RWPE2 (cell line): ENCODE results near the gene DHX29.

Source experiments
- ATAC-seq: fragments of 200-7000 bp; cut with Tn5 transposase; 3 replicates; pipeline ENCODE4 v1.9.1; 2021; ENCODE audit warnings: low read depth
- DNase-seq: peaks from one replicate; pipeline ENCODE4 v3.0.0-alpha.2; 2020; ENCODE audit warnings: low spot score
- H3K27ac ChIP-seq: fragments of 450-650 bp; 2 replicates; pipeline ENCODE4 v1.5.1; 2017; ENCODE audit warnings: mild to moderate bottlenecking; ENCODE audit not compliant: poor library complexity, severe bottlenecking
- H3K27me3 ChIP-seq: fragments of 250-450 bp; sonication (Bioruptor Pico); 2 replicates; pipeline ENCODE4 v1.5.1; 2021; ENCODE audit warnings: mild to moderate bottlenecking, moderate library complexity; ENCODE audit not compliant: insufficient read depth, poor library complexity, severe bottlenecking
- H3K36me3 ChIP-seq: fragments of 250-450 bp; sonication (Bioruptor Pico); 2 replicates; pipeline ENCODE4 v1.5.1; 2020; ENCODE audit warnings: low read depth, mild to moderate bottlenecking, moderate library complexity
- H3K4me1 ChIP-seq: fragments of 250-450 bp; sonication (Bioruptor Pico); 2 replicates; pipeline ENCODE4 v1.5.1; 2021; ENCODE audit warnings: mild to moderate bottlenecking, moderate library complexity; ENCODE audit not compliant: insufficient read depth, poor library complexity, severe bottlenecking
- H3K4me3 ChIP-seq: fragments of 250-450 bp; sonication (Bioruptor Pico); 2 replicates; pipeline ENCODE4 v1.5.1; 2021; ENCODE audit warnings: mild to moderate bottlenecking, moderate library complexity; ENCODE audit not compliant: severe bottlenecking
- H3K9me3 ChIP-seq: fragments of 250-450 bp; sonication (Bioruptor Pico); 2 replicates; pipeline ENCODE4 v1.5.1; 2021; ENCODE audit warnings: mild to moderate bottlenecking, moderate library complexity; ENCODE audit not compliant: severe bottlenecking
- TF ChIP-seq, protein P1 (sequence below): fragments of 450-650 bp; IDR thresholded peaks from one replicate; pipeline ENCODE4 v1.5.1; 2017; ENCODE audit warnings: mild to moderate bottlenecking, moderate library complexity; ENCODE audit not compliant: poor library complexity, severe bottlenecking

DHX29 gene

DNA sequence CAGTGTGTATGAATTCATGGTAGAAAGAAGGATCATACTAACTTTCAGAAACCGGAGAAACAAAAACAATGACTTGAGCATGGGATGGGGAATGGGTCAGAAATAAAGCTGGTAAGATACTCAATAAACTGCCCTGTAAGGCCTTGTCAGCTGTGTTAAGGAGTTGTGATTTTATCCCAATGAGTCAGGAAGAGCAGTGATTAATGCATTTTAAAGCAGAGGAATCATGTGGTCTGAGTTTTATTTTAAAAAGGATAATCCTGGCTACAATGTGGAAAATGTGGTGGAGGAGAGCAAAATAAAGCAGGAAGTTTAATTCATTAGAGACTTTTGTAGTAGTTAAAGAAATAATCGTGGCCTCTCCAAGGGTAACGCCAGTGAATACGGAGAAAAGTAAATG lies 28.7 kb downstream of the DHX29 start:
- peaks cover 91% of the 10 kb centered on the region for H3K36me3 ChIP-seq

DNA sequence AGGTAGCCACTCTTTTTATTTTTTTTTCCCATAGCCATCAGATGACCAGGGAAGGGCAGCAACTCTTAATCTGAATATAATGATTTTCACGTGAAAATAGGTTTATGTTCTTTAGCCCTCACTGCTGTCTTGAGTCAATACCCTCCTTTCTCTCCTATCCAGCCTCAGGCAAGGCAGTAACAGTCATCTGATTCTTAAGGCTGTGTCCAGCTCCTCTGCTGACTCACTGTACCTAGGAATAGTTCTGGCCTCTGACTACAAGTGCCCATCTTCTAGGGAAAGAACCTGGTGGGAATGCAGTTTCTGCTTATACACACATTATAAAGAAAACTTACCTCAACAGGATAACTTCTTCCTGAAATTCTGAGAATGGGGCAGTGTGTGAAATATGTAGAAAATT lies 30.7 kb downstream of the DHX29 start:
- DNase-seq, result no peak
- peak; percentile 61; the same call in 2 of the 3 replicates for ATAC-seq
- Histone ChIP-seq H3K4me1 (no peaks in the 10 kb centered on the region), H3K27me3 (no peaks in the 10 kb centered on the region), H3K36me3 (peaks cover 90% of the 10 kb centered on the region), H3K27ac (no peak overlapping the region), H3K9me3 (no peaks in the 10 kb centered on the region), H3K4me3 (no peak overlapping the region)
- TF ChIP-seq, protein P1, sequence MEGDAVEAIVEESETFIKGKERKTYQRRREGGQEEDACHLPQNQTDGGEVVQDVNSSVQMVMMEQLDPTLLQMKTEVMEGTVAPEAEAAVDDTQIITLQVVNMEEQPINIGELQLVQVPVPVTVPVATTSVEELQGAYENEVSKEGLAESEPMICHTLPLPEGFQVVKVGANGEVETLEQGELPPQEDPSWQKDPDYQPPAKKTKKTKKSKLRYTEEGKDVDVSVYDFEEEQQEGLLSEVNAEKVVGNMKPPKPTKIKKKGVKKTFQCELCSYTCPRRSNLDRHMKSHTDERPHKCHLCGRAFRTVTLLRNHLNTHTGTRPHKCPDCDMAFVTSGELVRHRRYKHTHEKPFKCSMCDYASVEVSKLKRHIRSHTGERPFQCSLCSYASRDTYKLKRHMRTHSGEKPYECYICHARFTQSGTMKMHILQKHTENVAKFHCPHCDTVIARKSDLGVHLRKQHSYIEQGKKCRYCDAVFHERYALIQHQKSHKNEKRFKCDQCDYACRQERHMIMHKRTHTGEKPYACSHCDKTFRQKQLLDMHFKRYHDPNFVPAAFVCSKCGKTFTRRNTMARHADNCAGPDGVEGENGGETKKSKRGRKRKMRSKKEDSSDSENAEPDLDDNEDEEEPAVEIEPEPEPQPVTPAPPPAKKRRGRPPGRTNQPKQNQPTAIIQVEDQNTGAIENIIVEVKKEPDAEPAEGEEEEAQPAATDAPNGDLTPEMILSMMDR, result no peak

More for the DNA sequence above, 28.7 kb downstream of the DHX29 start:
- no peaks in the 10 kb centered on the region for H3K4me1 ChIP-seq
- no peaks in the 10 kb centered on the region for H3K9me3 ChIP-seq
- TF ChIP-seq, protein P1, result no peak
- H3K27me3 ChIP-seq, result no peaks in the 10 kb centered on the region
- no peak for DNase-seq
- no peak for ATAC-seq
- H3K27ac ChIP-seq, result no peak overlapping the region
- H3K4me3 ChIP-seq, result no peak overlapping the region

DNA sequence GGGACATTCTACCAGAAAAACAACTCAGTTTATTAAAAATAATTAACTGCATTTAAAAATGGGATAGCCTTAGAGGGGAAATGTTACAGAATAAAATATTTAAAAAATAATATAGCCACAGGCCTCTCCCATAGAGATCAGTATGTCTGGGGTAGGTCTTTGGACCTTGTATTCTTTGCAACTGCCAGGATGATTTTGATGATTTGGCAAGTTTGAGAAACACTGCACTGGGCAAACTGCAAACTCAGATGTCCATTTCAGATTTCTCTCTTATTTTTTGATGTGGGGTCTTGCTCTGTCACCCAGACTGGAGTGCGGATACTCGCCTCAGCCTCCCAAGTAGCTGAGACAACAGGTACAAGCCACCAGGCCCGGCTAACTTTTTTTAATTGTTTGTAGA lies 49.2 kb downstream of the DHX29 start:
- Histone ChIP-seq H3K27me3 (no peaks in the 10 kb centered on the region), H3K9me3 (no peaks in the 10 kb centered on the region), H3K4me1 (no peaks in the 10 kb centered on the region), H3K27ac (no peak overlapping the region), H3K4me3 (no peak overlapping the region), H3K36me3 (peaks cover 74% of the 10 kb centered on the region)
- no peak for ATAC-seq
- TF ChIP-seq, protein P1, result no peak
- no peak for DNase-seq

DNA sequence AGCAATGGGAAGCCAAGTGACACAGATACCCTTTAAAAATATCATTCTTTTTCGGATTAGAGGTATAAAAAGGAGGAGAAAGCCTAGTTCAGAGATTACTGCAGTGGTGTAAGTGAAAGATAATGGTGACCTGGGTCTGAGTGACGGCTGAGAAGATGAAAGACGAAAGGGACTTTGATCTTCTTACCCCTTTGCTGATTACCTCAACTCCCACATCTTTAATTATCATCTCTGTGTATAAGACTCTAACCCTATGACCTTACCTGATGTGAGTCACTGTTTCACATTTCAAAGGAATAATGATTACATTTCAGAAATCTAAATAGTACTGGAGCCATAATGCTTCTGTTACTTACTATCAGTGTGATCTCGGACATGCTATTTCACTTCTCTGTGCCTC lies 52.7 kb downstream of the DHX29 start:
- peaks cover 42% of the 10 kb centered on the region for H3K36me3 ChIP-seq
- H3K4me1 ChIP-seq, result no peaks in the 10 kb centered on the region
- H3K27me3 ChIP-seq, result no peaks in the 10 kb centered on the region
- ATAC-seq (no peak), DNase-seq (no peak)
- TF ChIP-seq, protein P1, result no peak
- H3K4me3 ChIP-seq, result no peak overlapping the region
- H3K9me3 ChIP-seq, result no peaks in the 10 kb centered on the region
- H3K27ac ChIP-seq, result no peak overlapping the region

DNA sequence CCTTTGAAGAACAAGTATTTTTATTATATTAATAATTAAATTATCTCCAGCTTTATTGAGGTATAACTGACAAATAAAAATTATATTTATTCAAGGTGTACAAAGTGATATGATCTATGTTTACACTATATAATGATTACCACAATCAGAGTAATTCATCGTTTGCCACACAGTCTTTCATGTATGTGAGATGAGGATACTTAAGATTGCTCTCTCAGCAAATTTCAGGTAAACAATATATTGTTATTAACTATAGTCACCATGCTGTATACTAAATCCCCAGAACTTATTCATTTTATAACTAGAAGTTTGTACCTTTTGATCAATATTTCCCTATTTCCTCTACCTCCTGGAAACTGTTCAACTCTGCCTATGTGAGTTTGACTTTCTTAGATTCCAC lies 57.4 kb downstream of the DHX29 start:
- Histone ChIP-seq H3K27ac (no peak overlapping the region), H3K9me3 (peaks cover 11% of the 10 kb centered on the region), H3K4me3 (no peak overlapping the region), H3K4me1 (no peaks in the 10 kb centered on the region), H3K27me3 (no peaks in the 10 kb centered on the region), H3K36me3 (no peaks in the 10 kb centered on the region)
- ATAC-seq (no peak), DNase-seq (no peak)
- TF ChIP-seq, protein P1, result no peak
